Activated T-helper 1 cell treated with anti-CD3 and anti-CD28 coated beads, Interleukin-12 subunit alpha, Interleukin-12 subunit beta, Interleukin-2, Interleukin-4 antibody, amounts not matched to agents 30 ng/mL and 10 ng/mL and 1 ng/mL, durations not matched to agents 14 hours and 24 hours and 36 hours (primary cell): Measurements from ENCODE around the gene TEX14. TPM values are rescaled to one million over a fixed set of nuclear protein-coding genes. Genes with fewer than 3 reads are reported as not detected.
"Not testable (repeated sequence)": the region's sequence is repeated elsewhere in the genome, so short reads cannot be mapped to it uniquely, and the experiment has no call there.

Source experiments
- DNase-seq: peaks from one replicate; pipeline ENCODE4 v3.0.0; 2021; ENCODE audit warnings: low spot score
- H3K27ac Mint-ChIP-seq: one replicate; pipeline ENCODE4 v1.8.0; 2021; ENCODE audit warnings: mild to moderate bottlenecking, mixed read lengths
- H3K27me3 Mint-ChIP-seq: one replicate; pipeline ENCODE4 v1.8.0; 2022; ENCODE audit warnings: mild to moderate bottlenecking, moderate library complexity, mixed read lengths; ENCODE audit not compliant: insufficient read depth
- H3K36me3 Mint-ChIP-seq: one replicate; pipeline ENCODE4 v1.8.0; 2021; ENCODE audit warnings: low read depth, mixed read lengths
- H3K4me1 Mint-ChIP-seq: one replicate; pipeline ENCODE4 v1.8.0; 2021; ENCODE audit warnings: low read depth, mixed read lengths
- H3K4me3 Mint-ChIP-seq: one replicate; pipeline ENCODE4 v1.8.0; 2021; ENCODE audit warnings: mild to moderate bottlenecking, moderate library complexity, mixed read lengths
- H3K9me3 Mint-ChIP-seq: one replicate; pipeline ENCODE4 v1.8.0; 2021; ENCODE audit warnings: mixed read lengths
- intact Hi-C: fragments of 100-400 bp; cut with micrococcal nuclease; formaldehyde crosslinking; loops from one replicate; pipeline ENCODE4 v1.15.1; 2024
- total RNA-seq: library from RNA; stranded (reverse); gene quantifications from 2 replicates; pipeline ENCODE4 v1.2.3, GENCODE V29; 2022

The TEX14 gene
- total RNA-seq, 1 donor from 2014 or later: 0.13 TPM

GRCh38 chr17:58556833-58557250 lies 135.0 kb downstream of the TEX14 start:
- Mint-ChIP-seq H3K27ac (no peak overlapping the region), H3K9me3 (no peaks in the 10 kb centered on the region), H3K4me3 (no peak overlapping the region), H3K27me3 (peaks cover 5% of the 10 kb centered on the region), H3K36me3 (no peaks in the 10 kb centered on the region), H3K4me1 (peaks cover 6% of the 10 kb centered on the region)
- DNase-seq: no peak
- intact Hi-C loops: no loop called here

- H3K4me1 Mint-ChIP-seq, intact Hi-C loops, H3K27me3 Mint-ChIP-seq, H3K27ac Mint-ChIP-seq, H3K36me3 Mint-ChIP-seq, H3K9me3 Mint-ChIP-seq, DNase-seq, H3K4me3 Mint-ChIP-seq: not testable (repeated sequence)
Observed at GRCh38 chr17:58555109-58555508, 136.7 kb downstream of the TEX14 start.

GRCh38 chr17:58541249-58541648 lies 150.6 kb downstream of the TEX14 start:
- Mint-ChIP-seq H3K27ac (no peak overlapping the region), H3K9me3 (no peaks in the 10 kb centered on the region), H3K4me1 (no peaks in the 10 kb centered on the region), H3K36me3 (no peaks in the 10 kb centered on the region), H3K27me3 (peaks cover 15% of the 10 kb centered on the region), H3K4me3 (no peak overlapping the region)
- DNase-seq: no peak
- intact Hi-C loops: no loop called here

GRCh38 chr17:58539698-58540097 lies 152.1 kb downstream of the TEX14 start:
- no peak overlapping the region for H3K27ac Mint-ChIP-seq
- H3K4me3 Mint-ChIP-seq: no peak overlapping the region
- no peaks in the 10 kb centered on the region for H3K4me1 Mint-ChIP-seq
- intact Hi-C loops: no loop called here
- H3K9me3 Mint-ChIP-seq: no peaks in the 10 kb centered on the region
- H3K27me3 Mint-ChIP-seq: peaks cover 22% of the 10 kb centered on the region
- no peaks in the 10 kb centered on the region for H3K36me3 Mint-ChIP-seq
- DNase-seq: no peak

GRCh38 chr17:58538811-58539409 lies 152.9 kb downstream of the TEX14 start:
- Mint-ChIP-seq H3K27ac (no peak overlapping the region), H3K4me3 (no peak overlapping the region), H3K4me1 (no peaks in the 10 kb centered on the region), H3K27me3 (peaks cover 20% of the 10 kb centered on the region), H3K9me3 (no peaks in the 10 kb centered on the region), H3K36me3 (no peaks in the 10 kb centered on the region)
- intact Hi-C loops: no loop called here
- DNase-seq: no peak

GRCh38 chr17:58537266-58537665 lies 154.6 kb downstream of the TEX14 start:
- H3K27me3 Mint-ChIP-seq: peaks cover 31% of the 10 kb centered on the region
- no peaks in the 10 kb centered on the region for H3K4me1 Mint-ChIP-seq
- intact Hi-C loops: no loop called here
- H3K27ac Mint-ChIP-seq: no peak overlapping the region
- H3K9me3 Mint-ChIP-seq: no peaks in the 10 kb centered on the region
- H3K36me3 Mint-ChIP-seq: no peaks in the 10 kb centered on the region
- no peak overlapping the region for H3K4me3 Mint-ChIP-seq
- DNase-seq: no peak

GRCh38 chr17:58536542-58536941 lies 155.3 kb downstream of the TEX14 start:
- Mint-ChIP-seq H3K27ac (no peak overlapping the region), H3K4me3 (no peak overlapping the region), H3K27me3 (peaks cover 33% of the 10 kb centered on the region), H3K9me3 (no peaks in the 10 kb centered on the region), H3K36me3 (no peaks in the 10 kb centered on the region), H3K4me1 (no peaks in the 10 kb centered on the region)
- intact Hi-C loops: no loop called here
- DNase-seq: no peak

GRCh38 chr17:58535431-58535830 lies 156.4 kb downstream of the TEX14 start:
- intact Hi-C loops: no loop called here
- Mint-ChIP-seq H3K4me1 (no peaks in the 10 kb centered on the region), H3K4me3 (no peak overlapping the region), H3K27me3 (peaks cover 37% of the 10 kb centered on the region), H3K27ac (no peak overlapping the region), H3K9me3 (no peaks in the 10 kb centered on the region), H3K36me3 (no peaks in the 10 kb centered on the region)
- no peak for DNase-seq

GRCh38 chr17:58534901-58535421 lies 156.9 kb downstream of the TEX14 start:
- Mint-ChIP-seq H3K36me3 (no peaks in the 10 kb centered on the region), H3K4me1 (no peaks in the 10 kb centered on the region), H3K4me3 (no peak overlapping the region), H3K27me3 (peaks cover 41% of the 10 kb centered on the region), H3K9me3 (no peaks in the 10 kb centered on the region), H3K27ac (no peak overlapping the region)
- intact Hi-C loops: no loop called here
- no peak for DNase-seq

GRCh38 chr17:58534331-58534730 lies 157.5 kb downstream of the TEX14 start:
- H3K4me1 Mint-ChIP-seq: no peaks in the 10 kb centered on the region
- H3K27ac Mint-ChIP-seq: no peak overlapping the region
- peaks cover 46% of the 10 kb centered on the region for H3K27me3 Mint-ChIP-seq
- DNase-seq: no peak
- no peak overlapping the region for H3K4me3 Mint-ChIP-seq
- intact Hi-C loops: no loop called here
- H3K36me3 Mint-ChIP-seq: no peaks in the 10 kb centered on the region
- H3K9me3 Mint-ChIP-seq: no peaks in the 10 kb centered on the region

GRCh38 chr17:58533616-58534188 lies 158.1 kb downstream of the TEX14 start:
- Mint-ChIP-seq H3K4me1 (no peaks in the 10 kb centered on the region), H3K36me3 (no peaks in the 10 kb centered on the region), H3K9me3 (no peaks in the 10 kb centered on the region), H3K4me3 (no peak overlapping the region), H3K27ac (no peak overlapping the region), H3K27me3 (peaks cover 44% of the 10 kb centered on the region)
- DNase-seq: no peak
- intact Hi-C loops: no loop called here

GRCh38 chr17:58532555-58532951 lies 159.3 kb downstream of the TEX14 start:
- peaks cover 44% of the 10 kb centered on the region for H3K27me3 Mint-ChIP-seq
- H3K9me3 Mint-ChIP-seq: no peaks in the 10 kb centered on the region
- H3K36me3 Mint-ChIP-seq: no peaks in the 10 kb centered on the region
- intact Hi-C loops: loop anchor here (1.0 kb wide), 2 partner anchors 14 to 18 kb away; partner anchors contain the start of gene MTMR4
- H3K27ac Mint-ChIP-seq: no peak overlapping the region
- no peak for DNase-seq
- no peaks in the 10 kb centered on the region for H3K4me1 Mint-ChIP-seq
- no peak overlapping the region for H3K4me3 Mint-ChIP-seq

- peaks cover 48% of the 10 kb centered on the region for H3K27me3 Mint-ChIP-seq
- intact Hi-C loops: loop anchor here (1.0 kb wide), 2 partner anchors 14 to 18 kb away; partner anchors contain the start of gene MTMR4
Observed at GRCh38 chr17:58531661-58532554, 159.9 kb downstream of the TEX14 start.

More at GRCh38 chr17:58531661-58532554, 159.9 kb downstream of the TEX14 start:
- Mint-ChIP-seq H3K4me3 (peak overlapping the region; percentile 38), H3K4me1 (peaks cover 6% of the 10 kb centered on the region), H3K9me3 (no peaks in the 10 kb centered on the region), H3K36me3 (no peaks in the 10 kb centered on the region), H3K27ac (no peak overlapping the region)
- DNase-seq: peak; percentile 67
